Osteoblast (primary cell): ENCODE data around the gene CHST9. TPM values are rescaled to one million over a fixed set of nuclear protein-coding genes. Genes with fewer than 3 reads are reported as not detected.

ENCODE experiments used
- DNase-seq: peaks from one replicate; pipeline ENCODE4 v3.0.0; 2011; ENCODE audit warnings: low spot score, mixed read lengths; ENCODE audit not compliant: insufficient read length; ENCODE audit errors: missing footprints
- H2AFZ ChIP-seq: 2 replicates; pipeline ENCODE4 v1.6.0; 2011; ENCODE audit warnings: mild to moderate bottlenecking, low read length
- H3K27ac ChIP-seq: 2 replicates; pipeline ENCODE4 v1.5.1; 2011; ENCODE audit warnings: mild to moderate bottlenecking, low read depth, low read length, moderate library complexity
- H3K27me3 ChIP-seq: 2 replicates; pipeline ENCODE4 v1.6.0; 2012; ENCODE audit warnings: mild to moderate bottlenecking, control low read depth, inconsistent platforms, low read length, moderate library complexity; ENCODE audit not compliant: insufficient read depth
- H3K36me3 ChIP-seq: 2 replicates; pipeline ENCODE4 v1.5.1; 2011; ENCODE audit warnings: mild to moderate bottlenecking, low read length, control low read depth, moderate library complexity; ENCODE audit not compliant: insufficient read depth
- H3K4me1 ChIP-seq: 2 replicates; pipeline ENCODE4 v1.5.1; 2011; ENCODE audit warnings: mild to moderate bottlenecking, low read length, control low read depth, moderate library complexity; ENCODE audit not compliant: insufficient read depth
- H3K4me2 ChIP-seq: 2 replicates; pipeline ENCODE4 v1.6.0; 2011; ENCODE audit warnings: mild to moderate bottlenecking, low read length; ENCODE audit not compliant: insufficient read depth
- H3K4me3 ChIP-seq: fragments of 200-600 bp; sonication (generic); 3 replicates; pipeline ENCODE4 v1.5.1; 2012; ENCODE audit warnings: mild to moderate bottlenecking, low read length, inconsistent platforms; ENCODE audit not compliant: insufficient read depth
- H3K79me2 ChIP-seq: 2 replicates; pipeline ENCODE4 v1.6.0; 2012; ENCODE audit warnings: mild to moderate bottlenecking, low read length, control low read depth, inconsistent platforms; ENCODE audit not compliant: insufficient read depth
- H3K9me3 ChIP-seq: 2 replicates; pipeline ENCODE4 v1.5.1; 2011; ENCODE audit warnings: low read depth, low read length, control low read depth
- H4K20me1 ChIP-seq: 2 replicates; pipeline ENCODE4 v1.6.0; 2012; ENCODE audit warnings: mild to moderate bottlenecking, low read length, control low read depth; ENCODE audit not compliant: insufficient read depth
- total RNA-seq: library from RNA; depleted of rRNA; stranded (reverse); fragments of >200 nt; gene quantifications from 2 replicates; pipeline ENCODE4 v1.2.3, GENCODE V29; 2012
- TF ChIP-seq, protein P1 (sequence below): IDR thresholded peaks from 2 replicates; pipeline ENCODE4 v1.5.1; 2011; ENCODE audit warnings: mild to moderate bottlenecking, low read depth, low read length, moderate library complexity; ENCODE audit errors: extremely low read depth

Gene CHST9
- total RNA-seq, 1 donor: not detected

DNA sequence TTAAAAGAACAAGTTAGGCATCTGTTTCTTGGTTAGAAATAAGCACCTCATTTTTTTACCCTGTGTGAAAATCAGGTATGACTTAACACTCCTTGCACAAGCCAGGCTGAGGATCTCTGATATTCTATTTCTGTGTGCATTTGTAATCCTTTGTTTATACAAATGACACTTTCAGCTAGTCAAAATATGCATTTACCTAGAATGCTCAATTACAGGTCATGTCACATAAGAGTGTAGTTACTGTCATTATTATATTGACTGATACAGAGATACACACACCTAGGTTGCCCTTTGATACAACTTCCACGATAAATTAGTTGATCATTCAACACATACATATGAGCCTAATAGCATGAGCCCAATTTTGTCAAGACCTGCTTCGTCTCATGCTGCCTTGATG is 144.3 kb downstream of the CHST9 start:
- H2AFZ ChIP-seq: no peak overlapping the region
- no peak overlapping the region for H3K27ac ChIP-seq
- no peak for DNase-seq
- H3K4me3 ChIP-seq: no peak overlapping the region
- H3K4me1 ChIP-seq: no peaks in the 10 kb centered on the region
- no peaks in the 10 kb centered on the region for H3K79me2 ChIP-seq
- no peaks in the 10 kb centered on the region for H4K20me1 ChIP-seq
- no peak overlapping the region for H3K4me2 ChIP-seq
- no peaks in the 10 kb centered on the region for H3K27me3 ChIP-seq
- H3K9me3 ChIP-seq: no peaks in the 10 kb centered on the region
- no peaks in the 10 kb centered on the region for H3K36me3 ChIP-seq
- TF ChIP-seq, protein P1, sequence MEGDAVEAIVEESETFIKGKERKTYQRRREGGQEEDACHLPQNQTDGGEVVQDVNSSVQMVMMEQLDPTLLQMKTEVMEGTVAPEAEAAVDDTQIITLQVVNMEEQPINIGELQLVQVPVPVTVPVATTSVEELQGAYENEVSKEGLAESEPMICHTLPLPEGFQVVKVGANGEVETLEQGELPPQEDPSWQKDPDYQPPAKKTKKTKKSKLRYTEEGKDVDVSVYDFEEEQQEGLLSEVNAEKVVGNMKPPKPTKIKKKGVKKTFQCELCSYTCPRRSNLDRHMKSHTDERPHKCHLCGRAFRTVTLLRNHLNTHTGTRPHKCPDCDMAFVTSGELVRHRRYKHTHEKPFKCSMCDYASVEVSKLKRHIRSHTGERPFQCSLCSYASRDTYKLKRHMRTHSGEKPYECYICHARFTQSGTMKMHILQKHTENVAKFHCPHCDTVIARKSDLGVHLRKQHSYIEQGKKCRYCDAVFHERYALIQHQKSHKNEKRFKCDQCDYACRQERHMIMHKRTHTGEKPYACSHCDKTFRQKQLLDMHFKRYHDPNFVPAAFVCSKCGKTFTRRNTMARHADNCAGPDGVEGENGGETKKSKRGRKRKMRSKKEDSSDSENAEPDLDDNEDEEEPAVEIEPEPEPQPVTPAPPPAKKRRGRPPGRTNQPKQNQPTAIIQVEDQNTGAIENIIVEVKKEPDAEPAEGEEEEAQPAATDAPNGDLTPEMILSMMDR: no peak

DNA sequence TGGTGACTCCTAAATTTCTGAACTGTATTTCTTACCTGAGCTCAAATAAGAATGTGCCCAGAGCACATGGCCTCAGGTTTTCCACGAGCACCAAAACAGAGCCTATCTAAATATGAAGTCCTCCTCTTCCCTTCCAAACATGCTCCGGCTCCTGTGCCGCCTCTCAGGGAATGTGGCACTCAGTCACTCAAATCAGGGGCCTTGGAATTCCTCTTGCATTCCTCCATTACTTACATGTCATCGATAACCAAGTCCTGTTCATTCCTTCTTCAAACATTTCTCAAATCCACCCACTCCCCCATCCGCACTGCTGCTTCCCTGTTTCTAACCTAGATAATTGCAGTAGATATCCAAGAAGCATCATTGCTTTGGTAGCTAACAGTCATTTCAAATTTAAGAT is 151.4 kb downstream of the CHST9 start:
- Histone ChIP-seq H3K27me3 (no peaks in the 10 kb centered on the region), H3K4me3 (no peak overlapping the region), H4K20me1 (no peaks in the 10 kb centered on the region), H2AFZ (no peak overlapping the region), H3K79me2 (no peaks in the 10 kb centered on the region), H3K4me2 (no peak overlapping the region), H3K9me3 (no peaks in the 10 kb centered on the region), H3K27ac (no peak overlapping the region), H3K36me3 (no peaks in the 10 kb centered on the region), H3K4me1 (no peaks in the 10 kb centered on the region)
- TF ChIP-seq, protein P1: no peak
- DNase-seq: no peak

DNA sequence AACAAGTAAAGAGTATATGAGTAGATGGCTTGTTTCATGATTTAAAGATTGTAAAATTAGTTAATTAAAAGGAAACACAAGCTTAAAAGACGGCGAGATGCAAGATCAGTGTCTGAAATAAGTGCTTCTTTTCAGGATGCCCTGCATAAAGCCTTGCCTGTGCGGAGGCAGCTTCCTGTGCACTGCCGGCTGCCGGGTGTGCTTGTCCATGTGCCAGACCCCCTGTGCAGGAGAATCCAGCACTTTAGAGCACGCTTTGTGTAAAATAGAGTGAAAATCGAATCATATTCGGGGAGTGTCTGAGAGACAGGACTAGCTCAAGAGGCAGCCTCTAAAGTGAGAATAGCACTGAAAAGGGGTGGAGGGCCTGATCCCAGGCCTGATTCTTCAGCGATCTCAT is 154.7 kb downstream of the CHST9 start:
- TF ChIP-seq, protein P1: no peak
- no peak overlapping the region for H3K27ac ChIP-seq
- no peak for DNase-seq
- no peaks in the 10 kb centered on the region for H3K36me3 ChIP-seq
- no peaks in the 10 kb centered on the region for H3K4me1 ChIP-seq
- no peak overlapping the region for H3K4me3 ChIP-seq
- H3K4me2 ChIP-seq: no peak overlapping the region
- no peaks in the 10 kb centered on the region for H3K9me3 ChIP-seq
- H2AFZ ChIP-seq: no peak overlapping the region
- H4K20me1 ChIP-seq: no peaks in the 10 kb centered on the region
- no peaks in the 10 kb centered on the region for H3K79me2 ChIP-seq
- H3K27me3 ChIP-seq: no peaks in the 10 kb centered on the region

DNA sequence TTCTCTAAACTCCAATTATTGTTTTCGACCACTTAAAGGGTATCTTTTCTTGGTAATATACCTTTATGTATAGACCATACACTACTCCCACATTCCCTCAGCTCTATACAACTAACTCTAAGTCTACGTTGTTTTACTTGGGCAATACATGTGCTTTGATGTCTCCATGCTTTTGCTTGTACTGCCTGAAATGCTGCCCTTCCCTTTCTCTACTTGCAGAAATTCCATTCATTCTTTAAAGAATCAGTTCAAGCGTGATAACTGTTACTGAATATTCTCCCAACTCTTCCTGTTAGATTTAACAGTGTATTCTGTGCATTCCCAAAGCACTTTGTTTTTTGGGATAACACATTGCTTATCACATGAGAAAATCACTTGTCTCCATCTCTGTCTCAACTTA is 162.6 kb downstream of the CHST9 start:
- H3K79me2 ChIP-seq: no peaks in the 10 kb centered on the region

More for the DNA sequence above, 162.6 kb downstream of the CHST9 start:
- TF ChIP-seq, protein P1: no peak
- Histone ChIP-seq H3K27ac (no peak overlapping the region), H3K4me3 (no peak overlapping the region), H3K36me3 (no peaks in the 10 kb centered on the region), H2AFZ (no peak overlapping the region), H3K9me3 (no peaks in the 10 kb centered on the region), H4K20me1 (no peaks in the 10 kb centered on the region), H3K4me1 (no peaks in the 10 kb centered on the region), H3K27me3 (no peaks in the 10 kb centered on the region), H3K4me2 (no peak overlapping the region)
- no peak for DNase-seq
